Measurements from ENCODE around the gene FBXL15.
A peak's percentile ranks its signal among the peaks of the same experiment; 100 is the strongest.
"Not testable (repeated sequence)": the region's sequence is repeated elsewhere in the genome, so short reads cannot be mapped to it uniquely, and the experiment has no call there.

The FBXL15 gene

DNA sequence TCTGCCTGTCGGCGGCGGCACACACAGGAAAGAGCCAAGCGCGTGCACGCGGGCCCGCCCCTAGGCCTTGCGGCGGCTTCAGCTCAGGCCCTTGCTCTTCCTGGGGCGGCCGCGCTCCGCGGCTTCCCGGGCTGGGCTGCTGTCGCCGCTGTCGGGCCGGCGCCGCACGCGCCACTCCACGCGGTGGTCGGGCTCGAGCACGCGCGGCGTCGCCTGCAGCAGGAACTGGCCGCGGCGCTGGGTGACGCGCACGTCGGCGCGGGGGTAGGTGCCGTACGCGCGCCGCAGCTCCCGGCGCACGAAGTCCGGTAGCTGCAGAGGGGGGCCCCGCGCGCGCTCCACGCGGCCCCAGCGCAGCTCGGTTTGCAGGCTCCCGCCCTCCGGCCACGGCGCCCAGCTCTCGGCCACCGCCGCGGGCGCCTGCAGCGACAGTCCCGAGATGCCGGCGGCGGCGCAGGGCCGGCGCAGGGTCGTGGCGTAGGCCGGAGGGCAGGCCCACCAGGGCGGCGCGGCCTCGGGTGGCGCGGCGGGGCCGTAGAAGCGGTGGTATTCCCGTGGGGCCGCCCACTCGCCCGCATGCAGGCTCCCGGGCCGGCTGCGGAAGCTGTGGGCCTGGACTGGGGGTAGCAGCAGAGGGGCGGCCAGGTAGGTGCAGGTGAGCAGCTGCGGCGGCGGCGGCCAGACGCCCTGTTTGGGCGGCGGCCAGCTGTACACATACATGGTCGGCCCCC, 29.9 kb downstream of the FBXL15 start:
- H3K9me3 Mint-ChIP-seq: no peaks in the 10 kb centered on the region
- H3K27ac Mint-ChIP-seq: peak overlapping the region; percentile 94
- peak; percentile 87 for ATAC-seq
- H3K4me3 Mint-ChIP-seq: peak overlapping the region; percentile 90
- peak; percentile 80 to 89 for DNase-seq (ENCODE audit: low spot score in 2 of 2)
- H3K4me1 Mint-ChIP-seq: peaks cover 31% of the 10 kb centered on the region
- peaks cover 56% of the 10 kb centered on the region for H3K36me3 Mint-ChIP-seq

DNA sequence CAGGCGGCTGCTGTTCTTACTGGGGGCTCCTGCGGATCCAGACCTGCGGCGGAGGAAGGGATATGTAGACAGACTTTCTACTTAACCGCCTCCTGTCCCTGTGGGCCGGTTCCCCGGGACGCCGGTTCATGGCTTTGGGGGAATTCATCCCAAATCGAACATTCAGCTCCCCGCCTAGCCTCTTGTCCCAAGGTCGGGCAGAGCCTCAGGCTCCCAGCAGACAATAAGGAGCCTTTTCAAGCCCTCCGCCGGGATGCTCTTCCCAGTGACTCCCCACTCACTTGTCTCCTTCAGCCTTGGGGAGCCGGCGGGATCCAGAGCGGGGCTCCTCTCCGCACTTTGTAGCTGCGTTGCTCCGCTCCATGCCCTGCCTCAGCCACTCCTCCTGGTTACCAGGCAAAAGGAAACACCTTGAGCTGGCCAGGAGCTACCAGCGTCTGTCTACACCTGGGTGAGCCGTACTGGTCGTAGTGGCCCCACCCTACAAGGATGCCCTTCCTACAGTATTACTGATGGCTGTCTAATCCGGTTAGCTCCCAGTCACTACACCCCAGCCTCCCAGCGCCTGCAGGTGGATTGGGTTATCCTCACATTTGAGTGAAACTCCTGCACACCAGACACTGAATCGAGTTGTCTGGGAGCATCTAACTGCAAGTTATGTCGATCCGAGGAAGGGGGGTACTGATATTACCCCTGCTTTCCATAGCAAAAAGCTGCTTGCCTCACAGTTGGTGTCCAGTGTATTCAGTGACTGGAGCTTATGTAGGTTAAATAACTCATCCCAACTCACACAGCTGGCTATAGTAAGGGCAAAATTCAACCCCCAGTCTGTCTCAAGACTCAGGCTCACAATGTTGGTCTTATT, 30.7 kb downstream of the FBXL15 start, which contains the start of gene C10orf95:
TSS of gene C10orf95 (minus strand) at position 439 of the 865 bp plus-strand sequence. CDS start 450 bp downstream, outside the sequence.
- H3K4me1 Mint-ChIP-seq: peaks cover 31% of the 10 kb centered on the region

DNA sequence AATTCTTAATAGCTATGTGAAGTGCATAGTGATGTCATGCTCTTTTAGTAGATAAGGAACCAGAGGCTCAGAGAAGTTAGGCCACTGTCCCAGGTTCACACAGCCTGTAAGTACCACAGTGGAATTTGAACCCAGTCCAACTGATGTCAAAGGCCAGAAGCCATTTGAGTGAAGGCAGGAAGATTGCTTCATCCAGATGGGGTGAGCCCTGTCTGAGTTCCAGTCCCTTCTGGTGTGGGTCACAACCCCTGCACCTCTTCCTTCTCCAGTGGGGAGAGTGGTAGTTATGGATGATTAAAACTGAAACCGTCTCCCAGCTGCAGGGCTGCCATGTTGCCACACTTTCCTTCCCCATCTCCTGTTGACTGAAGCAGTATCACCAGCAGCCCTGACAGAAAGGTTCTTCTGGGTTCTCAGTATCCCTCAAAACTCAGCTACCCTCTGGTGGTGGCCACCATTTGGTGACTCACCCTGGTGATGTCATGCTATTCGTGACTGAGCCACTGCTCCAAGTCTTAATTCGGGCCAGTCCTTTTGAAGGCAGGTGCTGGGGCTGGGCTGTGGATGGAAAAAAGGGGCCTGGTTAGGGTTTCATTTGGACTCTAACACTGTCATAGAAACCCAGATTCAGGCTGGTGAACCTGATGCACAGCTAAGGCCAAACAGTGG, 32.2 kb downstream of the FBXL15 start:
- H3K36me3 Mint-ChIP-seq: peaks cover 56% of the 10 kb centered on the region
- DNase-seq (ENCODE audit: low spot score in 2 of 2) (peak; percentile 49 to 79), ATAC-seq (peak; percentile 72)
- H3K4me3 Mint-ChIP-seq: peak overlapping the region; percentile 90
- H3K9me3 Mint-ChIP-seq: no peaks in the 10 kb centered on the region
- peaks cover 31% of the 10 kb centered on the region for H3K4me1 Mint-ChIP-seq
- H3K27ac Mint-ChIP-seq: peak overlapping the region; percentile 91

More for the DNA sequence above, 30.7 kb downstream of the FBXL15 start, which contains the start of gene C10orf95:
- peak within 1 kb of the TSS; percentile 90 for H3K4me3 Mint-ChIP-seq
- DNase-seq (ENCODE audit: low spot score in 2 of 2) (peak in 1 of 2 donors; percentile 60), ATAC-seq (no peak)
- H3K9me3 Mint-ChIP-seq: no peaks in the 10 kb centered on the region
- peak within 1 kb of the TSS; percentile 94 for H3K27ac Mint-ChIP-seq
- H3K36me3 Mint-ChIP-seq: peaks cover 56% of the 10 kb centered on the region

DNA sequence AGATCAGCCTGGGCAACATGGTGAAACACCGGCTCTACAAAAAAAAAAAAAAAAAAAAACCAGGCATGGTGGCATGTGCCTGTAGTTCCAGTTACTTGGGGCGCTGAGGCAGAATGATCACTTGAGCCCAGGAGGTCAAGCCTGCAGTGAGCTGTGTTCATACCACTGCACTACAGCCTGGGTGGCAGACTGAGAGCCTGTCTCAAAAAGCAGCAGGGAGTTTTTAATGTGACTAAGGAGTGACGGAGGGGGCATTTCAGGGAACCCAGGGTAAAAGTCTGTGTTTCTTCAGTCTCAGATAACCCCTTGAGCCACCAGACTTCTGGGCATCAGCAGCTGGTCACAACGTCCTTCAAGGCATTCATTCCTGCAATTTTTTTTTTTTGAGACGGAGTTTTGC, 32.9 kb downstream of the FBXL15 start:
- DNase-seq (ENCODE audit: low spot score in 2 of 2) (no peak), ATAC-seq (no peak)
- Mint-ChIP-seq H3K27ac (peak overlapping the region; percentile 91), H3K36me3 (peaks cover 56% of the 10 kb centered on the region), H3K9me3 (no peaks in the 10 kb centered on the region), H3K4me3 (peak overlapping the region; percentile 90), H3K4me1 (peaks cover 31% of the 10 kb centered on the region)

- H3K9me3 Mint-ChIP-seq; ATAC-seq; DNase-seq (ENCODE audit: low spot score in 2 of 2); H3K4me3 Mint-ChIP-seq: not testable (repeated sequence)
- Mint-ChIP-seq H3K36me3 (peaks cover 50% of the 10 kb centered on the region), H3K4me1 (peaks cover 24% of the 10 kb centered on the region), H3K27ac (peak overlapping the region; percentile 91)
Observed at GRCh38 chr10:102454662-102455487, 34.2 kb downstream of the FBXL15 start.

DNA sequence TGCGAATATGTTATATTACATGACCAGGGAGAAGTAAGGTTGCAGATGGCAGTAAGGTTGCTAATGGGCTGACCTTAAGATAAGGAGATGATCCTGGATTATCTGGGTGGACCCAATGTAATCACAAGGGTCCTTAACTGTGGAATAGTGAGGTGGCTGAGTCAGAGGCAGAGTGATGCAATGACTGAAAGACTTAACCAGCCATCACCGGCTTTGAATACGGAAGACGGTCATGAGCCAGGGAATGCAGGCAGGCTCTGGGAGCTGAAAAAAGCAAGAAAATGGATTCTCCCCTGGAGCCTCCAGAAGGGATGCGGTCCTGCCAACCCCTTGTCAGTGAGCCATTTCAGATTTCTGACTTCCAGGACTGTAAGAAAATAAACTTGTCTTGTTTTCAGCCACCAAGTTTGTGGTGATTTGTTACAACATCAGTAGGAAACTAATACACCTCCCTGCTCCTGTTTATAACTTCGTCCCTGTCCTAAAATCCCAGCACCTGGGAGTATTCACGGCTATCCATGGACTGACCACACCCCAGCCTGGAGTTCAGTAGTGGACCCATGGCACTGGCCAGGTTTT, 35.3 kb downstream of the FBXL15 start:
- Mint-ChIP-seq H3K4me1 (peaks cover 29% of the 10 kb centered on the region), H3K27ac (peak overlapping the region; percentile 16), H3K36me3 (peaks cover 44% of the 10 kb centered on the region), H3K9me3 (no peaks in the 10 kb centered on the region), H3K4me3 (no peak overlapping the region)
- ATAC-seq: no peak
- no peak for DNase-seq (ENCODE audit: low spot score in 2 of 2)

- Mint-ChIP-seq H3K36me3 (peaks cover 34% of the 10 kb centered on the region), H3K4me1 (peaks cover 33% of the 10 kb centered on the region), H3K4me3 (no peak overlapping the region), H3K27ac (no peak overlapping the region), H3K9me3 (no peaks in the 10 kb centered on the region)
- ATAC-seq: no peak
- no peak for DNase-seq (ENCODE audit: low spot score in 2 of 2)
Observed at GRCh38 chr10:102457591-102458150, 37.0 kb downstream of the FBXL15 start.

DNA sequence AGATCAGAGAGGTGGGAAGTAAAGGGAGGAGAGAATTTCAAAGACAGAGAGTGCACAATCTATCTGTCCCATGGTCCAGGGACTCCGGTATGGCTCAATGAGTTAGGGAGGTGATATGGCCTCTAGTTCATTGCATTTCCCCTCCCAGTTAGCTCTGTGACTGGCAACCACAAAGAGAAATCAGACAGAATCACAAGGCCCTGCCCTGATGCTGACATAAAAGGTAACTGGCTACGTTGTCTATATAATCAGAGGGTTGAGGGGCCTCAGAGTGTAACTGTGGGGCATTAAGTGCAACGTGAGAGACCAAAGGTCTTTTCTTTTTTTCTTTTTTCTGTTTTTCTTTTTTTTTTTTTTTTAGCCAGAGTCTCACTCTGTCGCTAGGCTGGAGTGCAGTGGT, 38.0 kb downstream of the FBXL15 start:
- DNase-seq (ENCODE audit: low spot score in 2 of 2) (no peak), ATAC-seq (no peak)
- Mint-ChIP-seq H3K4me3 (no peak overlapping the region), H3K27ac (peak overlapping the region; percentile 69), H3K9me3 (no peaks in the 10 kb centered on the region), H3K4me1 (peaks cover 33% of the 10 kb centered on the region), H3K36me3 (peaks cover 24% of the 10 kb centered on the region)

GRCh38 chr10:102460836-102461186, 40.2 kb downstream of the FBXL15 start:
- ATAC-seq: peak; percentile 41
- Mint-ChIP-seq H3K4me1 (peaks cover 36% of the 10 kb centered on the region), H3K4me3 (peak overlapping the region; percentile 93), H3K9me3 (no peaks in the 10 kb centered on the region), H3K36me3 (peaks cover 13% of the 10 kb centered on the region), H3K27ac (peak overlapping the region; percentile 93)
- peak in 1 of 2 donors; percentile 18 for DNase-seq (ENCODE audit: low spot score in 2 of 2)

DNA sequence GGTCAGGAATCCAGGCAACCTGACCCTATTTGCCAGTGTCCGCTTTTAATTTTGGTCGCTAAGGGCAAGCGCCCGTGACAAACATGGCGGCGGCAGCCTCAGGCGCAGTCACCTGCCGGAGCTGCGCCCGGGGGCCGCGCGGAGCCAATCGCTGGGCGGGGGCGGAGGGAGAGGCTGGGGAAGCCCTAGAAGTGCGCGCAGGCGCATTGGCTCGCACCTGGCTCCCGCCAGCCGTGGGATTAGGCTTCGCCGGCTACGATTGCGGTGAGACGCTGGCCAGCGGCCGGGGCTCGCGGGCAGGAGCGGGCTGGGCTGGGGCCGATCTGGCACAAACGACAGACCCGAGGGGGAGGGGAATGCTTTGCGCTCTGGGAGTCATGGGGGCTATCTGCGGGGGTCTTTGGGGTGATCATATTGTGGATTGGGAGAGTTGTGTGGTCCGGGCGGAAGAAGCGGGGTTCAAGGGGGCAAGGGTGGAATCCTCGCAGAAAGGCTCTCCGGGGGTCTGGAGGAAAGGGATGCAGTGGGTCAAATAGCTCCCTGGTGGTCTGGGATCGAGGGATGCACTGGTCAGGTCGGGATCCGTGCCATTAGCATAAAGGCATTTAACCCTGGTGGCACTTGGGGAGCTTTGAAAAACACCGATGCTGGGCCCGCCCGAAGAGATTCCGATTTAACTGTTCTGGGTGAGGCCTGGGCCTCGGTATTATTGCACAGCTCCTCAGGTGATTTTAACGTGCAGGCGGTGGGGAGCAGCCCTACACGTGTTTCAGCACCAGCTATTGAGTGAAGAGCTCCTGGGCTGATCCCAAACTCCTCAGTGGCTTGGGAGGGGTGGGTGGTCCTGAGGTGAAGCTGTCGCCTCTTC, 40.8 kb downstream of the FBXL15 start:
- H3K4me1 Mint-ChIP-seq: peaks cover 36% of the 10 kb centered on the region
- ATAC-seq: peak; percentile 97
- H3K4me3 Mint-ChIP-seq: peak overlapping the region; percentile 93

DNA sequence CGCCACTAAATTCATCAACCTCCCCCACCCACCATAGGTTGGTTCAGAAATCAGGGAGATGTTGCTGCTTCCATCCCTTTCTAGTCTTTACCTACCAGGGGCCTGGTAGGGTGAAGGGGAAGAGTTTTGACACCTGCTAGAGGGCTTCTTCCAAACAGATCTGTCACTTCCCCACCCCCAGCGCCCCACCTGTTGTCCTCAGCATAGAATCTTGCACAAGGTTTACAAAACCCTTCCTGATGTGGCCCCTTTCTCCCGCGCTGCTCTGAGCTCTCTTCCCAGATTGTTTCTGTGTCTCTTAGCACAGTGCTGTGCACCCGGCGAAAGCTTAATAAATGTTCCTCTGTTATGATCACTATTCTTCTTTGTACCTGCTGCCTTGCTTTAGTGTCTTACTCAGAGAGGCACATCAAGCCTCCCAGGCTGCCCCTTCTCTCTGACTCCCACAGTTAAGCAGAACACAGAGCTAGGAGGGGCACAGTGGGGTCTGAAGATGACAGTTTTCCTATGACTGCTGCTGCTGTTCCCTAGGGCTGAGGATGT, 41.9 kb downstream of the FBXL15 start:
- Mint-ChIP-seq H3K4me3 (peak overlapping the region; percentile 93), H3K36me3 (peaks cover 13% of the 10 kb centered on the region), H3K4me1 (peaks cover 36% of the 10 kb centered on the region), H3K9me3 (no peaks in the 10 kb centered on the region), H3K27ac (no peak overlapping the region)
- ATAC-seq (no peak), DNase-seq (ENCODE audit: low spot score in 2 of 2) (no peak)

More for the DNA sequence above, 40.8 kb downstream of the FBXL15 start:
- Mint-ChIP-seq H3K27ac (peak overlapping the region; percentile 93), H3K9me3 (no peaks in the 10 kb centered on the region), H3K36me3 (peaks cover 13% of the 10 kb centered on the region)
- DNase-seq (ENCODE audit: low spot score in 2 of 2): peak; percentile 93 to 96

- no peak for ATAC-seq
- Mint-ChIP-seq H3K4me3 (no peak overlapping the region), H3K36me3 (peaks cover 13% of the 10 kb centered on the region), H3K4me1 (peaks cover 38% of the 10 kb centered on the region), H3K27ac (no peak overlapping the region), H3K9me3 (no peaks in the 10 kb centered on the region)
- DNase-seq (ENCODE audit: low spot score in 2 of 2): no peak
Observed at GRCh38 chr10:102463983-102464382, 43.3 kb downstream of the FBXL15 start.

DNA sequence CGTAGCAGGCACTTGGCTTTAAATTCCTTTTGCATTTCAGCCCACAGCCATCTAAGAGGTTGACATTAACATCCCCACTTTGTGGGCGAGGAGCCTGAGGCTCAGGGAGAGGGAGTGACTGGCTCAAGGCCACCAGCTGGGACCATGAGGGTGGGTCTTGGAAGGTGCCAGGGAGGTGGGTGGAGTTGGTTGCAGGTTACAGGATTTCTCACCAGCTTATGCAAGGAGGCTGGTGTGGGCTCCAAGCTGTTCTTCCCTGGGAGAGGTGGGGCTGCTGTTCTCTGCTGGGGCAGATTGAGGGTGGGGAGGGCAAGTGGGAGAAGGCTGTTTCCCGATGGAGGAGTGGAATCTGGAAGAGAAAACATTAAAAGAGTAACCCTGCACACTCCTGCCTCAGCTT, 44.8 kb downstream of the FBXL15 start:
- ATAC-seq (no peak), DNase-seq (ENCODE audit: low spot score in 2 of 2) (no peak)
- H3K36me3 Mint-ChIP-seq: peaks cover 13% of the 10 kb centered on the region
- H3K9me3 Mint-ChIP-seq: no peaks in the 10 kb centered on the region
- H3K27ac Mint-ChIP-seq: no peak overlapping the region
- no peak overlapping the region for H3K4me3 Mint-ChIP-seq
- peaks cover 42% of the 10 kb centered on the region for H3K4me1 Mint-ChIP-seq
